ENCODE results near the gene ENOSF1.
A peak's percentile ranks its signal among the peaks of the same experiment; 100 is the strongest.
"Not testable (repeated sequence)": the region's sequence is repeated elsewhere in the genome, so short reads cannot be mapped to it uniquely, and the experiment has no call there.

Gene ENOSF1

DNA sequence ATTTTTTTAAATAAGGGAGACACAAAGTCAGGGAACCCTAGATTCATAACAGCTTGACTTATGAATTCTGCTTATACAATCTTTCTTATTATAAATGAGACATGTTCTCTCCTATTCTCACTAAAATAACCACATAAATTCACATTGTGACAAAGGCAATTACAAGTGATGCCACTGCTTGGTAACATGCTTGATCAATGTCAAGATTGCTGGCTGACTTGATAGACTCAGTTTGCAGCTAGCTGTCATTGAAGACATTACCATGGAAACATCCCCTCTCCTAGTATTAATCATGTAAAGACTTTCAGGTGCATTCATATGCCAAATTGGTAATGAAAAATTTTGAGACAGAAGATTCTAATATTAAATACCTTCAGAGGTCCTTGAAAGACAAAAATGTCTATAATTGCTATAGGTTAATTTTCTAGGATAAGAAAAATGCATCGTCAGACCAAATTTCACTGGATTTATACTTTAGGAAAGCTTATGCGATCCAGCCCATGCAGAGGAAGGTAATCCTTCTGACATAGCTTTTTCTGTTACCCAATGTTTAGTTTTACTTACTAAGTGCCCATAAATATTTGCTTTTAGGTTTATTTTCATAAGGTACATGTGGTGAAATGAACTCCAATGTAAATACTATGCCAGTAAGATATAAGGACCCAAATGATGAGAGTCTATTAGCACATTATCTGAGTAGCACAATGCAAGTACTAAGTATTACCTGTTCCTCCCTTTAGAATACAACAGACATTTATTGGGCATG is 32.6 kb upstream of the ENOSF1 start:
- Histone ChIP-seq H3K9me3 (ENCODE audit: severe bottlenecking) (no peaks in the 10 kb centered on the region), H3K36me3 (ENCODE audit: low read depth) (peaks cover 55% of the 10 kb centered on the region), H3K4me3 (ENCODE audit: severe bottlenecking) (no peak overlapping the region), H3K4me1 (ENCODE audit: insufficient read depth, poor library complexity, severe bottlenecking) (no peaks in the 10 kb centered on the region), H3K27me3 (ENCODE audit: insufficient read depth, poor library complexity, severe bottlenecking) (no peaks in the 10 kb centered on the region), H3K27ac (ENCODE audit: poor library complexity, severe bottlenecking) (no peak overlapping the region)
- ATAC-seq (ENCODE audit: low read depth) (no peak), DNase-seq (ENCODE audit: low spot score) (no peak)
- TF ChIP-seq, protein P1, sequence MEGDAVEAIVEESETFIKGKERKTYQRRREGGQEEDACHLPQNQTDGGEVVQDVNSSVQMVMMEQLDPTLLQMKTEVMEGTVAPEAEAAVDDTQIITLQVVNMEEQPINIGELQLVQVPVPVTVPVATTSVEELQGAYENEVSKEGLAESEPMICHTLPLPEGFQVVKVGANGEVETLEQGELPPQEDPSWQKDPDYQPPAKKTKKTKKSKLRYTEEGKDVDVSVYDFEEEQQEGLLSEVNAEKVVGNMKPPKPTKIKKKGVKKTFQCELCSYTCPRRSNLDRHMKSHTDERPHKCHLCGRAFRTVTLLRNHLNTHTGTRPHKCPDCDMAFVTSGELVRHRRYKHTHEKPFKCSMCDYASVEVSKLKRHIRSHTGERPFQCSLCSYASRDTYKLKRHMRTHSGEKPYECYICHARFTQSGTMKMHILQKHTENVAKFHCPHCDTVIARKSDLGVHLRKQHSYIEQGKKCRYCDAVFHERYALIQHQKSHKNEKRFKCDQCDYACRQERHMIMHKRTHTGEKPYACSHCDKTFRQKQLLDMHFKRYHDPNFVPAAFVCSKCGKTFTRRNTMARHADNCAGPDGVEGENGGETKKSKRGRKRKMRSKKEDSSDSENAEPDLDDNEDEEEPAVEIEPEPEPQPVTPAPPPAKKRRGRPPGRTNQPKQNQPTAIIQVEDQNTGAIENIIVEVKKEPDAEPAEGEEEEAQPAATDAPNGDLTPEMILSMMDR (IDR thresholded peaks at IDR 0.05; ENCODE audit: poor library complexity, severe bottlenecking) = no peak

DNA sequence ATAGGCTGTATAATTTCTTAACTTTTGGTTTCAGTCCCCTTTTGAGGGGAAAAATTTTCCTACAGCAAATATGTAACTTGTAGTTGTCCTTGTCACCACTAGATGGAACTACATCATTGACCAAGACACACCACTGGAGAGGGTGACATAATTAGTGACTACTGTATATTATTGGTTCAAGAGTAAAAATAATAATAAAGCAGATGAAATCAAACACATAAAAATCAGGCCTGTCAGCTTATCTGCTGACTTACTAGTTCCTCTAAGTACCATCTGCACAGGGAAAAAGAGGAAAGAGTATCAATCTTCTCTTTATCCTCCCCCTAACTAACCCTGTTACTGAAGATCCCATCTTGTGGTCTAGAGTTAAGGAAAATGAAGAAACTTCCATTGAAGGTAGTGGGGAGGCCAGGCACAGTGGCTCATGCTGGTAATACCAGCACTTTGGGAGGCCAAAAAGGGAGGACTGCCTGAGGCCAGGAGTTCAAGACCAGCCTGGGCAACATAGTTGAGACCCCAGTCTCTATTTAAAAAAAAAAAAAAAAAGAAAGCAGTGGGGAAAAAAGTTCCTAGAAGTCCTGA is 29.6 kb upstream of the ENOSF1 start:
- no peak for DNase-seq (ENCODE audit: low spot score)

DNA sequence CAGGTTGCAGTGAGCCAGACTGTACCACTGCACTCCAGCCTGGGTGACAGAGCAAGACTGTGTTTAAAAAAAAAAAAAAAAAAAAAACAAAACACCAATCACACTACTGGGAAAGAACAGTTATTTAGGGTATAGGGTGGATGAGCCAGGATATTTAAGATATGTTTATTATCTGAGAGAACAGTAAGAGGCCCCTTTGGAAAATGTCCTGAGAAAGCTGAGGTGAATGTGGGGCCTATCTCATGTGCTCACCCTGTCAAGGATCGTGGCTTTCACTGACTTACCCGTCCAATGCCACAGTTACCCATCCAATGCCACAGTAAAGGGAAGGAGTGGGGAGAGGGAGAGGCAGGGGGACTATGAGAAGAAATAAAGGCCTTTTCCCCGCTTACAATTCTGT is 19.9 kb upstream of the ENOSF1 start:
- H3K27me3 ChIP-seq (ENCODE audit: insufficient read depth, poor library complexity, severe bottlenecking) = no peaks in the 10 kb centered on the region
- H3K36me3 ChIP-seq (ENCODE audit: low read depth) = peaks cover 23% of the 10 kb centered on the region
- H3K4me3 ChIP-seq (ENCODE audit: severe bottlenecking) = no peak overlapping the region
- DNase-seq (ENCODE audit: low spot score) (no peak), ATAC-seq (ENCODE audit: low read depth) (no peak)
- H3K27ac ChIP-seq (ENCODE audit: poor library complexity, severe bottlenecking) = no peak overlapping the region
- TF ChIP-seq, protein P1 (IDR thresholded peaks at IDR 0.05; ENCODE audit: poor library complexity, severe bottlenecking) = no peak
- no peaks in the 10 kb centered on the region for H3K4me1 ChIP-seq (ENCODE audit: insufficient read depth, poor library complexity, severe bottlenecking)
- H3K9me3 ChIP-seq (ENCODE audit: severe bottlenecking) = no peaks in the 10 kb centered on the region

More for the DNA sequence above, 29.6 kb upstream of the ENOSF1 start:
- Histone ChIP-seq H3K27me3 (ENCODE audit: insufficient read depth, poor library complexity, severe bottlenecking) (no peaks in the 10 kb centered on the region), H3K4me3 (ENCODE audit: severe bottlenecking) (no peak overlapping the region), H3K27ac (ENCODE audit: poor library complexity, severe bottlenecking) (no peak overlapping the region), H3K36me3 (ENCODE audit: low read depth) (peaks cover 59% of the 10 kb centered on the region), H3K9me3 (ENCODE audit: severe bottlenecking) (no peaks in the 10 kb centered on the region), H3K4me1 (ENCODE audit: insufficient read depth, poor library complexity, severe bottlenecking) (no peaks in the 10 kb centered on the region)
- TF ChIP-seq, protein P1 (IDR thresholded peaks at IDR 0.05; ENCODE audit: poor library complexity, severe bottlenecking) = peak; percentile 85
- peak; percentile 42; the same call in 1 of the 3 replicates for ATAC-seq (ENCODE audit: low read depth)

DNA sequence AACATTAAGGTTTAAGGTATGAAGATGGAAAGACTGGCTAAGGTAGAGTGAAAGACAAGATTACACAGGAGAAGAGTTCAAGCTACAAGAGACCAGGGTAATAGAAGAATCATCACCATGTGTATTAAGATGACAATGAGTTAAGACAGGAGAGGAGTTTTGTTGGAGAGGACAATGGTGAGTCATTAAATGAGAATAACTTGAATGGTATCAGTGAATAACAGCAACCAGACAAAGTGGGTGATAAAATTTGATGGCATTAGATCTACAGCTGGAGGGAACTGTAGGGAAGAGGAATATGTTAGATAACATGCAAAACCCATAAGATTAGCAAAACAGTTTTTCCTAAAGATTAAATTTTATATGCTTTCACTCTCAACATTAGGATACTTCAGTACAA is 18.8 kb upstream of the ENOSF1 start:
- H3K9me3 ChIP-seq (ENCODE audit: severe bottlenecking) = no peaks in the 10 kb centered on the region
- H3K27ac ChIP-seq (ENCODE audit: poor library complexity, severe bottlenecking) = no peak overlapping the region
- TF ChIP-seq, protein P1 (IDR thresholded peaks at IDR 0.05; ENCODE audit: poor library complexity, severe bottlenecking) = no peak
- H3K36me3 ChIP-seq (ENCODE audit: low read depth) = peaks cover 16% of the 10 kb centered on the region
- H3K4me1 ChIP-seq (ENCODE audit: insufficient read depth, poor library complexity, severe bottlenecking) = no peaks in the 10 kb centered on the region
- no peaks in the 10 kb centered on the region for H3K27me3 ChIP-seq (ENCODE audit: insufficient read depth, poor library complexity, severe bottlenecking)
- no peak overlapping the region for H3K4me3 ChIP-seq (ENCODE audit: severe bottlenecking)
- no peak for ATAC-seq (ENCODE audit: low read depth)
- DNase-seq (ENCODE audit: low spot score) = no peak

DNA sequence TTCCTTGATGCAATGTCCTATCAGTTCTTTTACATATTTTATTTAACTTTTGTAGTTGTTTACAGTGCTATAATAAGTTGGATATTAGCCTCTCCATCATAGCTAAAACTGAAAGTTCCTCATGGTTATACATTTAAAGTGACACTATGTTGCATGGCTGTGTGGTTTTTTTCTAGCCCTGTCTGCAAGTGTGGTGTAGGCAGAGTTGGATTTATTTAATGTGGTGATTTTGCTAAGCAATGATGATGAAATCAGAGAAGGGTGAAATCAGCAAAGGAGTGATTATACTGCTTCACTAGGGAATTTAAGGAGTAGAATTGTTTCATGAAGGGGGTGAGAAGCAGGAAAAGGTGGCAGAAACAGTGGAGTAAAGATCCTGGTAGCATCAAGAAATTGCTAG is 18.3 kb upstream of the ENOSF1 start:
- H3K4me3 ChIP-seq (ENCODE audit: severe bottlenecking) = no peak overlapping the region
- no peak overlapping the region for H3K27ac ChIP-seq (ENCODE audit: poor library complexity, severe bottlenecking)
- DNase-seq (ENCODE audit: low spot score) = no peak
- no peaks in the 10 kb centered on the region for H3K9me3 ChIP-seq (ENCODE audit: severe bottlenecking)
- ATAC-seq (ENCODE audit: low read depth) = no peak
- no peaks in the 10 kb centered on the region for H3K4me1 ChIP-seq (ENCODE audit: insufficient read depth, poor library complexity, severe bottlenecking)
- peaks cover 16% of the 10 kb centered on the region for H3K36me3 ChIP-seq (ENCODE audit: low read depth)
- TF ChIP-seq, protein P1 (IDR thresholded peaks at IDR 0.05; ENCODE audit: poor library complexity, severe bottlenecking) = no peak
- no peaks in the 10 kb centered on the region for H3K27me3 ChIP-seq (ENCODE audit: insufficient read depth, poor library complexity, severe bottlenecking)

DNA sequence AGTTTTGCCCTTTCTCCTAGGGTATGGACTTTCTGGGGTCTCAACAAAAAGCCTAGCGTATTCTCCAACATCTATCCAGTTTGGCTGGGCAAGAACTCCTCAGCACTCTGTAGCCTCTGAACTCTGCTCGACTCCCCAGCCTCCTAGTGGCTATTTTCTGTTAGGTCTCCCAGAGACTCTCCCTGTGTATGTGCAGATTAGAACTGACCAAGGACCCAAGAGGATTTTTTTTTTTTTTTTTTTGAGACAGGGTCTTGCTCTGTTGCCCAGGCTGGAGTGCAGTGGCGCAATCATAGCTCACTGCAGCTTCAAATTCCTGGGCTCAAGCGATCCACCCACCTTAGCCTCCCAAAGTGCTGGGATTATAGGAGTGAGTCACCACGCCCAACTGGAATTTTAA is 17.7 kb upstream of the ENOSF1 start:
- H3K27me3 ChIP-seq (ENCODE audit: insufficient read depth, poor library complexity, severe bottlenecking); H3K4me1 ChIP-seq (ENCODE audit: insufficient read depth, poor library complexity, severe bottlenecking); DNase-seq (ENCODE audit: low spot score); H3K9me3 ChIP-seq (ENCODE audit: severe bottlenecking); H3K27ac ChIP-seq (ENCODE audit: poor library complexity, severe bottlenecking); H3K4me3 ChIP-seq (ENCODE audit: severe bottlenecking): not testable (repeated sequence)
- peaks cover 16% of the 10 kb centered on the region for H3K36me3 ChIP-seq (ENCODE audit: low read depth)
- 0 out of 3 replicates have a peak, but pooled peaks have one; percentile 40 for ATAC-seq (ENCODE audit: low read depth)
